WTC11 (cell line): ENCODE results near the gene CACNB4. TPM values are rescaled to one million over a fixed set of nuclear protein-coding genes. Genes with fewer than 3 reads are reported as not detected.

Experiments used
- ATAC-seq: fragments of 200-7000 bp; cut with Tn5 transposase; 2 replicates; pipeline ENCODE4 v1.10.0; 2021; ENCODE audit warnings: mild to moderate bottlenecking, moderate library complexity
- Bru-seq: library from RNA; stranded (reverse); fragments of 400-500 nt; gene quantifications from one replicate; lab custom pipeline; 2021; lab: Mats Ljungman, UMichigan
- CTCF ChIA-PET: fragments of 300-600 bp; sonication (Branson Sonifier 250); formaldehyde crosslinking; loops from one replicate; lab custom pipeline; 2021; ENCODE audit warnings: antibody characterized with exemption; lab: Charles Lee
- POLR2A ChIA-PET: fragments of 350-600 bp; sonication (Branson Sonifier 250); formaldehyde crosslinking; loops from one replicate; lab custom pipeline; 2021; ENCODE audit warnings: antibody characterized with exemption; lab: Charles Lee
- DNase-seq: peaks from one replicate; pipeline ENCODE4 v3.0.0; 2021; ENCODE audit warnings: low spot score
- H3K27ac Mint-ChIP-seq: 2 replicates; pipeline ENCODE4 v1.8.0; 2021; ENCODE audit warnings: mixed read lengths
- H3K27me3 Mint-ChIP-seq: 2 replicates; pipeline ENCODE4 v1.8.0; 2021; ENCODE audit warnings: low read depth, mild to moderate bottlenecking, moderate library complexity, mixed read lengths
- H3K36me3 Mint-ChIP-seq: 2 replicates; pipeline ENCODE4 v1.8.0; 2021; ENCODE audit warnings: mixed read lengths
- H3K4me1 Mint-ChIP-seq: 2 replicates; pipeline ENCODE4 v1.8.0; 2022; ENCODE audit warnings: mixed read lengths
- H3K4me3 Mint-ChIP-seq: 2 replicates; pipeline ENCODE4 v1.8.0; 2021; ENCODE audit warnings: mild to moderate bottlenecking, moderate library complexity, mixed read lengths
- H3K9me3 Mint-ChIP-seq: 2 replicates; pipeline ENCODE4 v1.8.0; 2021; ENCODE audit warnings: mixed read lengths
- AR ChIP-seq: fragments of 250-450 bp; sonication (Bioruptor Pico); IDR thresholded peaks from 2 replicates; pipeline ENCODE4 v1.9.0; 2021; ENCODE audit warnings: mild to moderate bottlenecking
- E2F4 ChIP-seq: sonication (generic); formaldehyde crosslinking; IDR thresholded peaks from 2 replicates; pipeline ENCODE4 v1.8.1; 2022; ENCODE audit warnings: low read depth, mild to moderate bottlenecking, moderate library complexity, missing genetic modification reagents, borderline replicate concordance
- ERG ChIP-seq: fragments of 250-450 bp; sonication (Bioruptor Pico); IDR thresholded peaks from 2 replicates; pipeline ENCODE4 v1.8.0; 2021; ENCODE audit warnings: mild to moderate bottlenecking
- FOXK1 ChIP-seq: sonication (generic); formaldehyde crosslinking; IDR thresholded peaks from 2 replicates; pipeline ENCODE4 v1.8.0; 2022; ENCODE audit warnings: mild to moderate bottlenecking, moderate library complexity, missing genetic modification reagents
- FOXP4 ChIP-seq: sonication (generic); formaldehyde crosslinking; IDR thresholded peaks from 2 replicates; pipeline ENCODE4 v1.8.0; 2022; ENCODE audit warnings: mild to moderate bottlenecking, missing genetic modification reagents
- GRHL2 ChIP-seq: fragments of 250-450 bp; sonication (Bioruptor Pico); IDR thresholded peaks from 2 replicates; pipeline ENCODE4 v1.8.0; 2022; ENCODE audit warnings: mild to moderate bottlenecking, moderate library complexity; ENCODE audit not compliant: insufficient replicate concordance, severe bottlenecking
- NFE2L1 ChIP-seq: sonication (generic); formaldehyde crosslinking; IDR thresholded peaks from 2 replicates; pipeline ENCODE4 v1.8.1; 2023; ENCODE audit warnings: missing genetic modification reagents
- NR3C1 ChIP-seq: sonication (generic); formaldehyde crosslinking; conservative IDR thresholded peaks from 2 replicates; pipeline ENCODE4 v1.8.1; 2023; ENCODE audit warnings: low read depth, mild to moderate bottlenecking, missing genetic modification reagents
- PRRX2 ChIP-seq: fragments of 250-450 bp; sonication (Bioruptor Pico); IDR thresholded peaks from 2 replicates; pipeline ENCODE4 v1.8.0; 2021; ENCODE audit warnings: mild to moderate bottlenecking
- SMAD3 ChIP-seq: sonication (generic); formaldehyde crosslinking; IDR thresholded peaks from 2 replicates; pipeline ENCODE4 v1.8.0; 2022; ENCODE audit warnings: missing genetic modification reagents, mild to moderate bottlenecking, borderline replicate concordance
- STAT6 ChIP-seq: sonication (generic); formaldehyde crosslinking; conservative IDR thresholded peaks from 2 replicates; pipeline ENCODE4 v1.8.1; 2023; ENCODE audit warnings: mild to moderate bottlenecking, low read depth, missing genetic modification reagents, moderate library complexity
- TCF7 ChIP-seq: sonication (generic); formaldehyde crosslinking; IDR thresholded peaks from 2 replicates; pipeline ENCODE4 v1.8.0; 2022; ENCODE audit warnings: mild to moderate bottlenecking, low read depth, missing genetic modification reagents, moderate library complexity
- USF1 ChIP-seq: sonication (generic); formaldehyde crosslinking; IDR thresholded peaks from 2 replicates; pipeline ENCODE4 v1.8.0; 2022; ENCODE audit warnings: mild to moderate bottlenecking, missing genetic modification reagents
- ZBTB43 ChIP-seq: sonication (generic); formaldehyde crosslinking; IDR thresholded peaks from 2 replicates; pipeline ENCODE4 v1.8.1; 2023; ENCODE audit warnings: mild to moderate bottlenecking, missing genetic modification reagents
- ZMAT4 ChIP-seq: fragments of 250-450 bp; sonication (Bioruptor Pico); IDR thresholded peaks from 2 replicates; pipeline ENCODE4 v1.9.0; 2021; ENCODE audit warnings: mild to moderate bottlenecking
- ZNF219 ChIP-seq: sonication (generic); formaldehyde crosslinking; IDR thresholded peaks from 2 replicates; pipeline ENCODE4 v1.8.0; 2023; ENCODE audit warnings: missing genetic modification reagents, mild to moderate bottlenecking, borderline replicate concordance
- ZNF317 ChIP-seq: sonication (generic); formaldehyde crosslinking; IDR thresholded peaks from 2 replicates; pipeline ENCODE4 v1.8.1; 2023; ENCODE audit warnings: low read depth, mild to moderate bottlenecking, moderate library complexity, missing genetic modification reagents, borderline replicate concordance
- ZNF512 ChIP-seq: sonication (generic); formaldehyde crosslinking; IDR thresholded peaks from 2 replicates; pipeline ENCODE4 v1.8.1; 2022; ENCODE audit warnings: missing genetic modification reagents, borderline replicate concordance
- long read RNA-seq, 3 experiments: library from RNA in 1 of 3; library from capped mRNA in 1 of 3; library from polyadenylated mRNA in 1 of 3; unstranded in 2 of 3; stranded (forward) in 1 of 3; transcript quantifications; one replicate each; pipeline ENCODE4 v2.0.0, GENCODE V29; 2021
- total RNA-seq: library from RNA; stranded (reverse); gene quantifications from 3 replicates; pipeline ENCODE4 v1.2.3, GENCODE V29; 2021

CACNB4 gene
- total RNA-seq = 4.7 to 7.2 TPM (median 6.9 TPM) in 3 replicates
- Bru-seq, nascent RNA = percentile 54 among the genes with signal in this experiment
- long read RNA-seq, experiment 1, full-length matches to known transcripts = 1 of 13 reads
- long read RNA-seq, experiment 1, partial matches to known transcripts = 4 of 13 reads
- long read RNA-seq, experiment 1, other reads (novel, unspliced or antisense) = 8 of 13 reads
- long read RNA-seq, experiment 2, partial matches to known transcripts = 1 of 2 reads
- long read RNA-seq, experiment 2, other reads (novel, unspliced or antisense) = 1 of 2 reads
- long read RNA-seq, experiment 3 = 0 reads

- peak; percentile 58 for DNase-seq
- Mint-ChIP-seq H3K27ac (no peak within 1 kb of the TSS), H3K4me1 (peaks cover 18% of the 10 kb centered on the region), H3K27me3 (peaks cover 70% of the 10 kb centered on the region), H3K4me3 (peak within 1 kb of the TSS; percentile 88), H3K36me3 (no peaks in the 10 kb centered on the region), H3K9me3 (no peaks in the 10 kb centered on the region)
- peak; percentile 65 for ATAC-seq
- CTCF ChIA-PET = interaction anchor here (1.3 kb wide), 1 partner anchor 61 kb away, joined by 4 read pairs; no protein-coding TSS in a partner anchor
- POLR2A ChIA-PET = interaction anchor here (1.4 kb wide), 1 partner anchor 60 kb away, joined by 3 read pairs; no protein-coding TSS in a partner anchor
- TF ChIP-seq ERG (CRISPR knock-in tag) (no peak), TCF7 (no peak), ZBTB43 (CRISPR knock-in tag) (0 out of 2 replicates have a peak, but pooled peaks have one; percentile 66), ZNF512 (CRISPR knock-in tag) (0 out of 2 replicates have a peak, but pooled peaks have one; percentile 27), E2F4 (CRISPR knock-in tag) (0 out of 2 replicates have a peak, but pooled peaks have one; percentile 45), SMAD3 (peak; percentile 28; the same call in 1 of the 2 replicates), USF1 (CRISPR knock-in tag) (peak; percentile 43; the same call in 1 of the 2 replicates), NR3C1 (peak; percentile 62; the same call in 1 of the 2 replicates), FOXP4 (CRISPR knock-in tag) (peak; percentile 86), AR (CRISPR knock-in tag) (no peak), GRHL2 (CRISPR knock-in tag) (no peak), ZMAT4 (CRISPR knock-in tag) (no peak), ZNF317 (CRISPR knock-in tag) (no peak), FOXK1 (CRISPR knock-in tag) (peak; percentile 56; the same call in 1 of the 2 replicates), ZNF219 (CRISPR knock-in tag) (no peak), NFE2L1 (CRISPR knock-in tag) (0 out of 2 replicates have a peak, but pooled peaks have one; percentile 45), STAT6 (CRISPR knock-in tag) (0 out of 2 replicates have a peak, but pooled peaks have one; percentile 50), PRRX2 (CRISPR knock-in tag) (no peak)
These were observed at the start of gene CACNB4 for GRCh38 chr2:152098496-152099366. TSS of gene CACNB4 (minus strand) at chr2:152099044.
